Liver (tissue), 9 donors: ENCODE measurements around the gene STAT3. TPM values are rescaled to one million over a fixed set of nuclear protein-coding genes. Genes with fewer than 3 reads are reported as not detected.

Source experiments
- DNase-seq: peaks from one replicate; pipeline ENCODE4 v3.0.0-alpha.2; 2017; ENCODE audit warnings: low spot score
- H3K27ac ChIP-seq, 2 donors: one replicate each; pipeline ENCODE4 v1.7.0; 2013; ENCODE audit warnings: inconsistent platforms in 2 of 2, low read length in 2 of 2, control low read depth in 1 of 2, low read depth in 1 of 2, mild to moderate bottlenecking in 1 of 2
- H3K27me3 ChIP-seq, 4 donors: one replicate each; pipeline versions ENCODE4 v1.6.1 to v1.7.0; 2013; ENCODE audit warnings: low read length in 3 of 4, inconsistent platforms in 1 of 4, mild to moderate bottlenecking in 1 of 4, moderate library complexity in 1 of 4; ENCODE audit not compliant: control insufficient read depth in 4 of 4, insufficient read depth in 4 of 4
- H3K36me3 ChIP-seq, 4 donors: one replicate each; pipeline versions ENCODE4 v1.6.1 to v1.7.0; 2013; ENCODE audit warnings: low read length in 3 of 4, mild to moderate bottlenecking in 3 of 4, low read depth in 1 of 4, moderate library complexity in 1 of 4; ENCODE audit not compliant: control insufficient read depth in 4 of 4, insufficient read depth in 3 of 4
- H3K4me1 ChIP-seq, 4 donors: one replicate each; pipeline versions ENCODE4 v1.6.1 to v1.7.0; 2013; ENCODE audit warnings: low read length in 3 of 4, mild to moderate bottlenecking in 3 of 4, moderate library complexity in 1 of 4; ENCODE audit not compliant: control insufficient read depth in 4 of 4, insufficient read depth in 4 of 4
- H3K4me3 ChIP-seq, 3 donors: one replicate each; pipeline versions ENCODE4 v1.6.1 to v1.7.0; 2013; ENCODE audit warnings: low read length in 3 of 3, control low read depth in 1 of 3, low read depth in 1 of 3, mild to moderate bottlenecking in 1 of 3
- H3K9ac ChIP-seq, 2 donors: one replicate each; pipeline ENCODE4 v1.7.0; 2013; ENCODE audit warnings: low read length in 2 of 2, mild to moderate bottlenecking in 2 of 2, moderate library complexity in 2 of 2, control low read depth in 1 of 2, low read depth in 1 of 2
- H3K9me3 ChIP-seq, 4 donors: one replicate each; pipeline versions ENCODE4 v1.6.1 to v1.7.0; 2013; ENCODE audit warnings: low read length in 3 of 4; ENCODE audit not compliant: control insufficient read depth in 4 of 4
- ATF3 ChIP-seq: IDR thresholded peaks from 2 replicates; pipeline ENCODE4 v1.6.1; 2016; ENCODE audit warnings: antibody characterized with exemption
- FOXA1 ChIP-seq: IDR thresholded peaks from 2 replicates; pipeline ENCODE4 v1.6.1; 2016; ENCODE audit warnings: antibody characterized with exemption
- GABPA ChIP-seq, 2 donors: IDR thresholded peaks in 1 of 2; conservative IDR thresholded peaks in 1 of 2; 2 replicates each; pipeline ENCODE4 v1.6.1; 2016; ENCODE audit warnings: antibody characterized with exemption in 2 of 2, mild to moderate bottlenecking in 1 of 2, moderate library complexity in 1 of 2
- HNF4A ChIP-seq, 2 donors: conservative IDR thresholded peaks; 2 replicates each; pipeline ENCODE4 v1.6.1; 2016; ENCODE audit warnings: antibody characterized with exemption in 2 of 2, mild to moderate bottlenecking in 2 of 2
- HNF4G ChIP-seq: IDR thresholded peaks from 2 replicates; pipeline ENCODE4 v1.6.1; 2016; ENCODE audit warnings: antibody characterized with exemption
- JUND ChIP-seq, 2 donors: IDR thresholded peaks; 2 replicates each; pipeline ENCODE4 v1.6.1; 2016; ENCODE audit warnings: antibody characterized with exemption in 2 of 2
- NR2F2 ChIP-seq: IDR thresholded peaks from 2 replicates; pipeline ENCODE4 v1.6.1; 2016; ENCODE audit warnings: antibody characterized with exemption
- RAD21 ChIP-seq, 2 donors: IDR thresholded peaks; 2 replicates each; pipeline ENCODE4 v1.6.1; 2016; ENCODE audit warnings: antibody characterized with exemption in 2 of 2, mild to moderate bottlenecking in 2 of 2
- RXRA ChIP-seq, 2 donors: IDR thresholded peaks; 2 replicates each; pipeline ENCODE4 v1.6.1; 2017 to 2018; ENCODE audit warnings: antibody characterized with exemption in 2 of 2, mild to moderate bottlenecking in 1 of 2
- SP1 ChIP-seq: IDR thresholded peaks from 2 replicates; pipeline ENCODE4 v1.6.1; 2018; ENCODE audit warnings: antibody characterized with exemption, mild to moderate bottlenecking
- TAF1 ChIP-seq: conservative IDR thresholded peaks from 2 replicates; pipeline ENCODE4 v1.6.1; 2016; ENCODE audit warnings: antibody characterized with exemption, mild to moderate bottlenecking
- YY1 ChIP-seq: IDR thresholded peaks from 2 replicates; pipeline ENCODE4 v1.6.1; 2016; ENCODE audit warnings: antibody characterized with exemption, mild to moderate bottlenecking
- ZBTB33 ChIP-seq: IDR thresholded peaks from 2 replicates; pipeline ENCODE4 v1.6.1; 2016; ENCODE audit warnings: antibody characterized with exemption
- WGBS: extraction: QIAGEN DNeasy Blood & Tissue Kit; methylation state at CpG from one replicate; pipeline ENCODE4 v1.1.7; 2013; 5-methylcytosine and 5-hydroxymethylcytosine counted together
- polyA plus RNA-seq, 2 donors: library from polyadenylated mRNA; stranded (reverse) in 1 of 2; unstranded in 1 of 2; fragments of 200-250 nt in 1 of 2; fragments of >200 nt in 1 of 2; fragmentation: Nextera tagmentation in 1 of 2; extraction: Ambion mirVana in 1 of 2; gene quantifications; one replicate each; pipeline versions ENCODE4 v1.2.1 to v1.2.3, GENCODE V29; 2013 to 2015
- total RNA-seq, 2 donors: library from RNA; depleted of rRNA; stranded (reverse); fragments of >200 nt; gene quantifications; one replicate each; pipeline ENCODE4 v1.2.3, GENCODE V29; 2014
- TF ChIP-seq, protein P1 (sequence below): IDR thresholded peaks from 2 replicates; pipeline ENCODE4 v1.6.1; 2016; ENCODE audit warnings: antibody characterized with exemption, mild to moderate bottlenecking
- donor health status: healthy.
- donor health status: healthy.
- donor health status: healthy.
- donor health status: healthy.
- donor health status: healthy.

Gene STAT3
- total and polyA plus RNA-seq, 4 donors: 68.7 to 301 (median 114) TPM

- Histone ChIP-seq H3K27me3 (no peaks in the 10 kb centered on the region), H3K9me3 (no peaks in the 10 kb centered on the region), H3K36me3 (no peaks in the 10 kb centered on the region), H3K4me1 (peaks cover 3 to 29% (median 16%) of the 10 kb centered on the region in 4 donors), H3K4me3 (peak overlapping the region; percentile 66 to 98 (median 67)), H3K9ac (peak overlapping the region; percentile 36 to 91), H3K27ac (peak overlapping the region; percentile 98 to 99)
- WGBS: 1% methylated on average over 44 of the region's 44 CpGs
- peak; percentile 69 for DNase-seq
- no peak for TF ChIP-seq NR2F2
- peak in 1 of 2 donors; percentile 50 for TF ChIP-seq JUND (IDR thresholded peaks at IDR 0.05)
- peak; percentile 23 for TF ChIP-seq TAF1
- TF ChIP-seq HNF4G: peak; percentile 42
- peak; percentile 66 to 88 for TF ChIP-seq HNF4A (conservative IDR thresholded peaks at IDR 0.05)
- TF ChIP-seq RXRA (IDR thresholded peaks at IDR 0.05): peak; percentile 16 to 75
- TF ChIP-seq YY1: no peak
- peak; percentile 60 for TF ChIP-seq SP1
- no peak for TF ChIP-seq GABPA (IDR thresholded peaks at IDR 0.05 in 1 of 2, conservative IDR thresholded peaks at IDR 0.05 in 1 of 2)
- TF ChIP-seq, protein P1, sequence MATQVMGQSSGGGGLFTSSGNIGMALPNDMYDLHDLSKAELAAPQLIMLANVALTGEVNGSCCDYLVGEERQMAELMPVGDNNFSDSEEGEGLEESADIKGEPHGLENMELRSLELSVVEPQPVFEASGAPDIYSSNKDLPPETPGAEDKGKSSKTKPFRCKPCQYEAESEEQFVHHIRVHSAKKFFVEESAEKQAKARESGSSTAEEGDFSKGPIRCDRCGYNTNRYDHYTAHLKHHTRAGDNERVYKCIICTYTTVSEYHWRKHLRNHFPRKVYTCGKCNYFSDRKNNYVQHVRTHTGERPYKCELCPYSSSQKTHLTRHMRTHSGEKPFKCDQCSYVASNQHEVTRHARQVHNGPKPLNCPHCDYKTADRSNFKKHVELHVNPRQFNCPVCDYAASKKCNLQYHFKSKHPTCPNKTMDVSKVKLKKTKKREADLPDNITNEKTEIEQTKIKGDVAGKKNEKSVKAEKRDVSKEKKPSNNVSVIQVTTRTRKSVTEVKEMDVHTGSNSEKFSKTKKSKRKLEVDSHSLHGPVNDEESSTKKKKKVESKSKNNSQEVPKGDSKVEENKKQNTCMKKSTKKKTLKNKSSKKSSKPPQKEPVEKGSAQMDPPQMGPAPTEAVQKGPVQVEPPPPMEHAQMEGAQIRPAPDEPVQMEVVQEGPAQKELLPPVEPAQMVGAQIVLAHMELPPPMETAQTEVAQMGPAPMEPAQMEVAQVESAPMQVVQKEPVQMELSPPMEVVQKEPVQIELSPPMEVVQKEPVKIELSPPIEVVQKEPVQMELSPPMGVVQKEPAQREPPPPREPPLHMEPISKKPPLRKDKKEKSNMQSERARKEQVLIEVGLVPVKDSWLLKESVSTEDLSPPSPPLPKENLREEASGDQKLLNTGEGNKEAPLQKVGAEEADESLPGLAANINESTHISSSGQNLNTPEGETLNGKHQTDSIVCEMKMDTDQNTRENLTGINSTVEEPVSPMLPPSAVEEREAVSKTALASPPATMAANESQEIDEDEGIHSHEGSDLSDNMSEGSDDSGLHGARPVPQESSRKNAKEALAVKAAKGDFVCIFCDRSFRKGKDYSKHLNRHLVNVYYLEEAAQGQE: peak; percentile 24
These were observed 111.5 kb downstream of the STAT3 start for GRCh38 chr17:42276609-42277341.

DNA sequence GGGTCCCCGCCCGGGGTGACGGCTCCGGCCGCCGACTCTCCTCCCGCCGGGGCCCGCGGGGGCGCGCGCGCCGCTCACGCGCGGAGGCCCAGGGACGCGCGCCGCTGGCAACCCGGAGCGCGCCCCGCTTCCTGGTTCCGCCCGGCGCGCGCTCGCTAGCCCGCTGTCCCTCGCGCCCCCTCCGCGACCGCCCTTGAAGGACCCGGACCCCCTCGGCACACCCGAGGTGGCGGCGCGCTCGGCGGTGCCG lies 112.0 kb downstream of the STAT3 start, which contains the start of gene STAT5B:
TSS of gene STAT5B (minus strand) at position 33 of the 250 bp plus-strand sequence. CDS start 44,264 bp downstream, outside the sequence.
- peak; percentile 74 for DNase-seq
- peaks cover 3 to 33% (median 16%) of the 10 kb centered on the region in 4 donors for H3K4me1 ChIP-seq
- no peaks in the 10 kb centered on the region for H3K36me3 ChIP-seq
- peak within 1 kb of the TSS; percentile 98 to 99 for H3K27ac ChIP-seq
- H3K9me3 ChIP-seq: no peaks in the 10 kb centered on the region
- peak within 1 kb of the TSS; percentile 67 to 98 (median 72) for H3K4me3 ChIP-seq
- TF ChIP-seq RAD21 (IDR thresholded peaks at IDR 0.05): no peak
- no peak for TF ChIP-seq ZBTB33
- no peak for TF ChIP-seq ATF3
- no peak for TF ChIP-seq HNF4G
- no peak for TF ChIP-seq JUND (IDR thresholded peaks at IDR 0.05)
- no peak for TF ChIP-seq FOXA1
- no peak for TF ChIP-seq SP1
- no peak for TF ChIP-seq NR2F2
- under 1% methylated on average over 47 of the region's 47 CpGs for WGBS
- H3K27me3 ChIP-seq: no peaks in the 10 kb centered on the region
- H3K9ac ChIP-seq: peak within 1 kb of the TSS; percentile 76 to 91
